ENCODE data around the gene PHKA2.
A peak's percentile ranks its signal among the peaks of the same experiment; 100 is the strongest.

The PHKA2 gene

GRCh38 chrX:18970465-18970864, 13.4 kb downstream of the PHKA2 start:
- no peak for DNase-seq

- DNase-seq, result no peak
Measured at GRCh38 chrX:18966624-18967023, 17.3 kb downstream of the PHKA2 start.

GRCh38 chrX:18964901-18965300, 19.0 kb downstream of the PHKA2 start:
- peak; percentile 6 for DNase-seq

GRCh38 chrX:18964026-18964425, 19.9 kb downstream of the PHKA2 start:
- no peak for DNase-seq

GRCh38 chrX:18962329-18962728, 21.6 kb downstream of the PHKA2 start:
- DNase-seq, result no peak

GRCh38 chrX:18961686-18962085, 22.2 kb downstream of the PHKA2 start:
- DNase-seq, result peak; percentile 73

- peak; percentile 78 for DNase-seq
Measured at GRCh38 chrX:18956303-18957032, 27.4 kb downstream of the PHKA2 start.

GRCh38 chrX:18955676-18956075, 28.2 kb downstream of the PHKA2 start:
- DNase-seq, result no peak

- DNase-seq, result no peak
Measured at GRCh38 chrX:18951032-18951431, 32.9 kb downstream of the PHKA2 start.

- DNase-seq, result no peak
Measured at GRCh38 chrX:18949944-18950301, 34.0 kb downstream of the PHKA2 start.

GRCh38 chrX:18949291-18949943, 34.5 kb downstream of the PHKA2 start:
- DNase-seq, result peak; percentile 20

- no peak for DNase-seq
Measured at GRCh38 chrX:18946611-18947010, 37.3 kb downstream of the PHKA2 start.

GRCh38 chrX:18946157-18946556, 37.8 kb downstream of the PHKA2 start:
- DNase-seq, result no peak

- DNase-seq, result no peak
Measured at GRCh38 chrX:18945483-18945882, 38.4 kb downstream of the PHKA2 start.

GRCh38 chrX:18944482-18944881, 39.4 kb downstream of the PHKA2 start:
- no peak for DNase-seq

- DNase-seq, result no peak
Measured at GRCh38 chrX:18941896-18942295, 42.0 kb downstream of the PHKA2 start.

- no peak for DNase-seq
Measured at GRCh38 chrX:18938710-18939109, 45.2 kb downstream of the PHKA2 start.

GRCh38 chrX:18937173-18937572, 46.7 kb downstream of the PHKA2 start:
- DNase-seq, result no peak

- DNase-seq, result no peak
Measured at GRCh38 chrX:18935893-18936292, 48.0 kb downstream of the PHKA2 start.

GRCh38 chrX:18934708-18935107, 49.2 kb downstream of the PHKA2 start:
- DNase-seq, result no peak

GRCh38 chrX:18933617-18934016, 50.3 kb downstream of the PHKA2 start:
- no peak for DNase-seq

GRCh38 chrX:18931972-18932371, 51.9 kb downstream of the PHKA2 start:
- no peak for DNase-seq

GRCh38 chrX:18929775-18930174, 54.1 kb downstream of the PHKA2 start:
- no peak for DNase-seq

- DNase-seq, result no peak
Measured at GRCh38 chrX:18927558-18927957, 56.4 kb downstream of the PHKA2 start.
